Testis (tissue), 3 donors: Measurements from ENCODE around the gene HLA-DMB. TPM values are rescaled to one million over a fixed set of nuclear protein-coding genes. Genes with fewer than 3 reads are reported as not detected.

Experiments
- DNase-seq: peaks from one replicate; pipeline ENCODE4 v3.0.0-alpha.2; 2019
- H3K27ac ChIP-seq, 2 donors: fragments of 200-600 bp; sonication (generic); one replicate each; pipeline ENCODE4 v1.5.1; 2019
- H3K27me3 ChIP-seq: fragments of 200-600 bp; sonication (generic); one replicate; pipeline ENCODE4 v1.5.1; 2019
- H3K36me3 ChIP-seq: fragments of 200-600 bp; sonication (generic); one replicate; pipeline ENCODE4 v1.5.1; 2017; ENCODE audit warnings: low read depth; ENCODE audit errors: missing control alignments
- H3K4me1 ChIP-seq: fragments of 200-600 bp; sonication (generic); one replicate; pipeline ENCODE4 v1.5.1; 2019
- H3K4me3 ChIP-seq, 2 donors: fragments of 200-600 bp; sonication (generic); one replicate each; pipeline ENCODE4 v1.5.1; 2017 to 2019
- H3K9me3 ChIP-seq: fragments of 200-600 bp; sonication (generic); one replicate; pipeline ENCODE4 v1.5.1; 2017
- POLR2A ChIP-seq: fragments of 450-650 bp; IDR thresholded peaks from one replicate; pipeline ENCODE4 v1.6.1; 2017; ENCODE audit warnings: antibody characterized with exemption, mild to moderate bottlenecking, moderate library complexity
- WGBS, 2 donors: methylation state at CpG; one replicate each; pipeline ENCODE4 v1.1.5; 2018; 5-methylcytosine and 5-hydroxymethylcytosine counted together
- intact Hi-C: fragments of 100-400 bp; cut with DNase I; formaldehyde crosslinking; loops from one replicate; pipeline ENCODE4 v1.15.1; 2023; ENCODE audit warnings: low total_unique reads
- polyA plus RNA-seq: library from polyadenylated mRNA; stranded (reverse); fragments of 350-450 nt; fragmentation: Illumina TruSeq; extraction: RNeasy Lipid Tissue Mini Kit (QIAGEN cat#74804); gene quantifications from one replicate; pipeline ENCODE4 v1.2.3, GENCODE V29; 2014; ENCODE audit warnings: low read depth, low replicate concordance; ENCODE audit not compliant: insufficient read depth
- total RNA-seq, 2 donors: library from RNA; depleted of rRNA; stranded (reverse); fragments of >200 nt; gene quantifications; one replicate each; pipeline ENCODE4 v1.2.3, GENCODE V29; 2016
- TF ChIP-seq, protein P1 (sequence below), 3 experiments: fragments of 450-650 bp in 2 of 3; fragments of 200-600 bp in 1 of 3; sonication (generic) in 1 of 3; IDR thresholded peaks; one replicate each; pipeline ENCODE4 v1.5.1; 2016 to 2019; ENCODE audit warnings: antibody characterized with exemption in 3 of 3, mild to moderate bottlenecking in 2 of 3, moderate library complexity in 1 of 3

HLA-DMB gene
- total and polyA plus RNA-seq, 3 donors from 2014 or later = 4.9 to 46.1 (median 6.0) TPM

DNA sequence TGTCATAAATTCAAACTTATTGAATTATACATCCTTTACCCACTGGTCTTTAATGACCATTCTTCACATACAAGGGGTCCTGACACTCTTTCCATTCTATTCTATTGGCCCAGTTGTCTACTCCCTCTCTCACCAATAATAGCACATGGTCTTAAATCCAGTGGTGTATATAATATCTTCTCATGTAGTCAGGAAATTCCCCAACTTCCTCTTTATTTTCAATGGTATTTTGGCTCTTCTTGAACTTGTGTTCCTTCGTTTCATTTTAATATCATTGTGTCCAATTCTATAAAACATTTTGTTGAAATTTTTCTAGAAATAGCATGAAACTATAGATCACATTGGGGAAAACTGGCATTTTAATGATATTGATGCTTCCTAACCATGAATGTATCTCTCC lies 50.0 kb downstream of the HLA-DMB start:
- no peak for TF ChIP-seq POLR2A
- TF ChIP-seq, protein P1, sequence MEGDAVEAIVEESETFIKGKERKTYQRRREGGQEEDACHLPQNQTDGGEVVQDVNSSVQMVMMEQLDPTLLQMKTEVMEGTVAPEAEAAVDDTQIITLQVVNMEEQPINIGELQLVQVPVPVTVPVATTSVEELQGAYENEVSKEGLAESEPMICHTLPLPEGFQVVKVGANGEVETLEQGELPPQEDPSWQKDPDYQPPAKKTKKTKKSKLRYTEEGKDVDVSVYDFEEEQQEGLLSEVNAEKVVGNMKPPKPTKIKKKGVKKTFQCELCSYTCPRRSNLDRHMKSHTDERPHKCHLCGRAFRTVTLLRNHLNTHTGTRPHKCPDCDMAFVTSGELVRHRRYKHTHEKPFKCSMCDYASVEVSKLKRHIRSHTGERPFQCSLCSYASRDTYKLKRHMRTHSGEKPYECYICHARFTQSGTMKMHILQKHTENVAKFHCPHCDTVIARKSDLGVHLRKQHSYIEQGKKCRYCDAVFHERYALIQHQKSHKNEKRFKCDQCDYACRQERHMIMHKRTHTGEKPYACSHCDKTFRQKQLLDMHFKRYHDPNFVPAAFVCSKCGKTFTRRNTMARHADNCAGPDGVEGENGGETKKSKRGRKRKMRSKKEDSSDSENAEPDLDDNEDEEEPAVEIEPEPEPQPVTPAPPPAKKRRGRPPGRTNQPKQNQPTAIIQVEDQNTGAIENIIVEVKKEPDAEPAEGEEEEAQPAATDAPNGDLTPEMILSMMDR (IDR thresholded peaks at IDR 0.05) = no peak
- intact Hi-C loops = no loop called here
- no peaks in the 10 kb centered on the region for H3K27me3 ChIP-seq
- no peaks in the 10 kb centered on the region for H3K36me3 ChIP-seq
- no peaks in the 10 kb centered on the region for H3K9me3 ChIP-seq
- H3K4me1 ChIP-seq = peaks cover 20% of the 10 kb centered on the region
- no peak overlapping the region for H3K27ac ChIP-seq
- no peak overlapping the region for H3K4me3 ChIP-seq
- WGBS, 2 donors = 59 to 74% methylated on average over 1 of the region's 1 CpG
- DNase-seq = no peak

DNA sequence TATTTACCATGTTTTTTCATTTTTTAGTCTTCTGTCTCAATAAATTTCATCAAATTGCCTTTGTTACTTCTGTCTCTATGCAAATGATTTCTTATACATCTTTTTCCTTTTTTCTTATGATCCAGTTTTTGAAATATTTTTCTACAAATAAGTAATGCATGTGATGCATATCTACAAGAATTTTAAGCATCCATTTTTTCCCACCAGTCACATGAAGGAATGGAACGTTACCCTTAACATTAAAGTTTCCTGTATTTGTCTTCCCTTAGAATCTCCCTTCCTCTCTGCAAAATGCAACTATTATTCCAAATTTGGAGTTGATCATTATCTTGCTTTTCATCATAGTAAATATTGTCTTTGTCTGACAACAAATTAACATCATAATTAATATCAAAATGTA lies 51.3 kb downstream of the HLA-DMB start:
- intact Hi-C loops = loop anchor here (10.0 kb wide), 1 partner anchor 95 kb away; no protein-coding TSS in a partner anchor

GRCh38 chr6:32888576-32888975 lies 52.3 kb downstream of the HLA-DMB start:
- intact Hi-C loops = loop anchor here (10.0 kb wide), 1 partner anchor 96 kb away; no protein-coding TSS in a partner anchor
- H3K27ac ChIP-seq = no peak overlapping the region
- DNase-seq = no peak
- no peaks in the 10 kb centered on the region for H3K9me3 ChIP-seq
- TF ChIP-seq, protein P1 (IDR thresholded peaks at IDR 0.05) = no peak
- TF ChIP-seq POLR2A = no peak
- H3K4me3 ChIP-seq = no peak overlapping the region
- no peaks in the 10 kb centered on the region for H3K36me3 ChIP-seq
- peaks cover 9% of the 10 kb centered on the region for H3K4me1 ChIP-seq
- WGBS, 2 donors = 62 to 68% methylated on average over 2 of the region's 2 CpGs
- no peaks in the 10 kb centered on the region for H3K27me3 ChIP-seq

More for the DNA sequence above, 51.3 kb downstream of the HLA-DMB start:
- Histone ChIP-seq H3K36me3 (no peaks in the 10 kb centered on the region), H3K27me3 (no peaks in the 10 kb centered on the region), H3K27ac (no peak overlapping the region), H3K4me1 (peaks cover 13% of the 10 kb centered on the region), H3K9me3 (no peaks in the 10 kb centered on the region), H3K4me3 (no peak overlapping the region)
- TF ChIP-seq, protein P1 (IDR thresholded peaks at IDR 0.05) = no peak
- no peak for TF ChIP-seq POLR2A
- 43 to 54% methylated on average over 1 of the region's 1 CpG for whole genome bisulfite sequencing, 2 donors
- no peak for DNase-seq

DNA sequence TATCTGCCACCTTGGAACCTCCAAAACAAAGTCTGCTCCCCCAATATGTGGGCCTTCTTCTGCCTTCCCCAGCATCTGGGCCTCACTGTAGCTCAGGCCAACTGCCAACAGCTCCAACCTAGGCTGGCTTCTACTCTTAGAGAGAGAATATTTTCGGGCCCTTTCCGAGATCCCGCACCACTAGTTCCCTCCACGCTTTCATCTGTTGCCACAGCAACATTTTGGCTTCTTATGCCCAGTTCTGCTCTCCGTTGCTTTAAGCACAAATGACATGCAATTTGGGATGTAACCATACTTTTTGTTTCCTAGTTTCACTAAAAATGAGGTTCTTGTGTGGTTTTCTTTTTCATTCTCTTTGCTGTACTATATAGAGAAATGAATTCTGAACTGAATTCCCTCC lies 53.2 kb downstream of the HLA-DMB start:
- WGBS, 2 donors = 37 to 57% methylated on average over 5 of the region's 5 CpGs
- intact Hi-C loops = loop anchor here (10.0 kb wide), 1 partner anchor 97 kb away; no protein-coding TSS in a partner anchor
- DNase-seq = no peak

More for the DNA sequence above, 53.2 kb downstream of the HLA-DMB start:
- Histone ChIP-seq H3K4me3 (no peak overlapping the region), H3K27ac (no peak overlapping the region), H3K27me3 (no peaks in the 10 kb centered on the region), H3K36me3 (no peaks in the 10 kb centered on the region), H3K4me1 (peaks cover 9% of the 10 kb centered on the region), H3K9me3 (no peaks in the 10 kb centered on the region)
- no peak for TF ChIP-seq POLR2A
- TF ChIP-seq, protein P1 (IDR thresholded peaks at IDR 0.05) = no peak
